ENCODE results near the gene MOV10L1.

GRCh38 chr22:50203288-50203687 is 113.5 kb downstream of the MOV10L1 start:
- TF ChIP-seq CTCF (IDR thresholded peaks at IDR 0.05) (no peak), POLR2AphosphoS5 (IDR thresholded peaks at IDR 0.05) (no peak)

All from suprapubic skin (tissue), 3 donors.